GM12878 (cell line): ENCODE measurements around the gene BCAS3. TPM values are rescaled to one million over a fixed set of nuclear protein-coding genes. Genes with fewer than 3 reads are reported as not detected.

Experiments used
- ATAC-seq: fragments of 200-7000 bp; cut with Tn5 transposase; 3 replicates; pipeline ENCODE4 v1.9.1; 2020; ENCODE audit warnings: mild to moderate bottlenecking, moderate library complexity
- BruUV-seq: library from RNA; stranded (reverse); fragments of 400-500 nt; replicated peaks from 2 replicates; lab custom pipeline; 2021; lab: Mats Ljungman, UMichigan
- CTCF ChIA-PET: fragments of 300-600 bp; sonication (Branson Sonifier 250); formaldehyde crosslinking; extraction: SDS; loops from one replicate; lab custom pipeline; 2021; ENCODE audit warnings: inconsistent platforms; lab: Yijun Ruan, JAX
- POLR2A ChIA-PET: fragments of 350-600 bp; formaldehyde crosslinking; extraction: SDS; loops from one replicate; lab custom pipeline; 2021; ENCODE audit warnings: inconsistent platforms; lab: Charles Lee
- RAD21 ChIA-PET: fragments of 300-600 bp; sonication (Branson Sonifier 250); formaldehyde crosslinking; loops from one replicate; lab custom pipeline; 2023; ENCODE audit warnings: antibody characterized with exemption; ENCODE audit not compliant: unreplicated experiment; lab: Charles Lee
- SMC1A ChIA-PET: fragments of 300-600 bp; sonication (Branson Sonifier 250); formaldehyde crosslinking; loops from one replicate; lab custom pipeline; 2023; ENCODE audit not compliant: unreplicated experiment, uncharacterized antibody; lab: Charles Lee
- DNase-seq: peaks from one replicate; pipeline ENCODE4 v3.0.0-alpha.2; 2011; ENCODE audit warnings: low read depth, low spot score
- FAIRE-seq: peaks from 3 replicates; lab custom pipeline; 2011; peaks lifted over from hg19 to GRCh38; lab: Jason Lieb, UNC
- H2AFZ ChIP-seq: 2 replicates; pipeline ENCODE4 v1.6.0; 2011; ENCODE audit warnings: low read depth, low read length, control low read depth; ENCODE audit not compliant: control insufficient read depth
- H3K27ac ChIP-seq: 2 replicates; pipeline ENCODE4 v1.5.1; 2011; ENCODE audit warnings: control low read depth; ENCODE audit not compliant: control insufficient read depth, insufficient read depth
- H3K27me3 ChIP-seq, 2 experiments: replicated peaks in 1 of 2; 2 replicates each; pipeline versions ENCODE4 v1.6.0 to v1.6.1; 2011; ENCODE audit warnings: low read length in 1 of 2; ENCODE audit not compliant: control insufficient read depth in 2 of 2, insufficient read depth in 2 of 2
- H3K36me3 ChIP-seq, 2 experiments: 2 replicates each; pipeline ENCODE4 v1.5.1; 2011; ENCODE audit warnings: low read length in 1 of 2; ENCODE audit not compliant: control insufficient read depth in 2 of 2, insufficient read depth in 2 of 2
- H3K4me1 ChIP-seq: 2 replicates; pipeline ENCODE4 v1.6.1; 2011; ENCODE audit warnings: mild to moderate bottlenecking, low read length, moderate library complexity, mixed read lengths; ENCODE audit not compliant: control insufficient read depth, insufficient read depth
- H3K4me2 ChIP-seq: 2 replicates; pipeline ENCODE4 v1.6.0; 2011; ENCODE audit warnings: control low read depth; ENCODE audit not compliant: control insufficient read depth, insufficient read depth
- H3K4me3 ChIP-seq: fragments of 200-600 bp; sonication (generic); 2 replicates; pipeline ENCODE4 v1.5.1; 2016
- H3K79me2 ChIP-seq: 2 replicates; pipeline ENCODE4 v1.6.0; 2011; ENCODE audit warnings: low read length; ENCODE audit not compliant: control insufficient read depth, insufficient read depth
- H3K9ac ChIP-seq: 2 replicates; pipeline ENCODE4 v1.8.0; 2011; ENCODE audit warnings: low read length, control low read depth, mixed read lengths; ENCODE audit not compliant: control insufficient read depth, insufficient read depth
- H3K9me3 ChIP-seq: replicated peaks from 3 replicates; pipeline ENCODE4 v1.5.1; 2011; ENCODE audit warnings: mild to moderate bottlenecking, low read length; ENCODE audit not compliant: control insufficient read depth, insufficient read depth
- H4K20me1 ChIP-seq: 2 replicates; pipeline ENCODE4 v1.6.0; 2011; ENCODE audit not compliant: control insufficient read depth, insufficient read depth
- BMI1 ChIP-seq: fragments of 450-650 bp; IDR thresholded peaks from 2 replicates; pipeline ENCODE4 v1.6.1; 2016; ENCODE audit warnings: mild to moderate bottlenecking, moderate library complexity, borderline replicate concordance
- DPF2 ChIP-seq: fragments of 450-650 bp; IDR thresholded peaks from 2 replicates; pipeline ENCODE4 v1.6.1; 2017; ENCODE audit warnings: mild to moderate bottlenecking
- ETV6 ChIP-seq, 2 experiments: fragments of 450-650 bp in 1 of 2; IDR thresholded peaks in 1 of 2; conservative IDR thresholded peaks in 1 of 2; 2 replicates each; pipeline ENCODE4 v1.6.1; 2014; ENCODE audit warnings: antibody characterized with exemption in 1 of 2, borderline replicate concordance in 1 of 2, low read depth in 1 of 2, mild to moderate bottlenecking in 1 of 2, moderate library complexity in 1 of 2
- WGBS: methylation state at CpG from one replicate; pipeline ENCODE4 v1.1.6; 2016; ENCODE audit warnings: low lambda C conversion rate; ENCODE audit not compliant: insufficient replicate concordance, insufficient coverage; ENCODE audit errors: missing lambda C conversion rate; 5-methylcytosine and 5-hydroxymethylcytosine counted together
- in situ Hi-C: fragments of 300-500 bp; cut with MboI; formaldehyde crosslinking; loops from 9 replicates; pipeline ENCODE4 v1.14.3; 2018; ENCODE audit warnings: mixed read lengths
- intact Hi-C: fragments of 100-400 bp; cut with micrococcal nuclease; formaldehyde crosslinking; loops from one replicate; pipeline ENCODE4 v1.14.2; 2022; ENCODE audit not compliant: unreplicated experiment
- polyA plus RNA-seq, 11 experiments: library from polyadenylated mRNA; depleted of rRNA in 4 of 11; unstranded in 6 of 11; stranded (reverse) in 5 of 11; fragments of >200 nt; fragmentation: Nextera tagmentation in 4 of 11; fragmentation: Illumina TruSeq in 1 of 11; extraction: Ambion mirVana in 4 of 11; extraction: Trizol in 1 of 11; gene quantifications; 1 replicate in 1 of 11; 2 replicates in 10 of 11; pipeline versions ENCODE4 v1.2.1 to v1.2.3, GENCODE V29; 2011 to 2016; ENCODE audit warnings: inconsistent platforms in 2 of 11, missing spikeins in 2 of 11, low read depth in 1 of 11
- total RNA-seq, 4 experiments: library from RNA; depleted of rRNA in 3 of 4; stranded (reverse); fragments of >200 nt in 3 of 4; fragmentation: Illumina TruSeq in 1 of 4; extraction: Trizol in 1 of 4; gene quantifications; 2 replicates each; pipeline versions ENCODE4 v1.2.1 to v1.2.3, GENCODE V29; 2013 to 2021

BCAS3 gene
- total and polyA plus RNA-seq, 10 of the 15 experiments (the other 5 are each of a cell fraction or from before 2014, with no cell fraction given) = 2.1 to 11.0 (median 6.6) TPM

DNA sequence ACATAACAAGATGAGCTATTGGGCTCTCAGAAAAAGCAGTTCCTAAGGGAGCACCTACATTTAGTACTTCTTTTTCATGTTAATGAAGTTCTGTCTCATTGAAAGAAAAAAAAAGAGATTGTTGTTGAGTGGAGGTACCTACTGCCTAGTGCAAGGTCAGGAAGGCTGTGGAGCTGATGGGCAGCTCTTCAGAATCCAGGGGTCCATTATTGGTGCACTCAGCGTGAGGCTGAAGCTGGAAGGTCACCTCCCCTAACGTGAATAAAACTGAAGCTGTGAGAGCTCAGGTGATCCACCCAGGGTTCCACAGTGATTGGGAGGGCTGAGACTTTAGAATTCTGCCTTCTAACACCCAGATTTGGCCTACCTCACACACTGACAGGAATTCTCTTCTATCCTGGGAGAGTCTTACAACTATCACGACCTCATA lies 568.1 kb downstream of the BCAS3 start:
- Histone ChIP-seq H3K4me1 (no peaks in the 10 kb centered on the region), H2AFZ (no peak overlapping the region), H3K4me3 (no peak overlapping the region), H3K9me3 (no peaks in the 10 kb centered on the region), H3K9ac (no peak overlapping the region), H4K20me1 (no peaks in the 10 kb centered on the region), H3K27ac (no peak overlapping the region), H3K79me2 (no peaks in the 10 kb centered on the region), H3K36me3 (no peaks in the 10 kb centered on the region), H3K4me2 (no peak overlapping the region), H3K27me3 (no peaks in the 10 kb centered on the region)
- in situ Hi-C loops = no loop called here
- DNase-seq (no peak), ATAC-seq (no peak), FAIRE-seq (no peak)
- TSS peak; percentile 50 for BruUV-seq
- ChIA-PET CTCF (interaction anchor here (0.6 to 1.1 kb wide), 2 partner anchors 34 to 624 kb away, joined by 3 read pairs; no protein-coding TSS in a partner anchor), RAD21 (no interaction called here), POLR2A (no interaction called here), SMC1A (interaction anchor here (0.7 to 1.2 kb wide), 3 partner anchors 8 to 15 kb away, joined by 3 read pairs; no protein-coding TSS in a partner anchor)
- 26% methylated on average over 3 of the region's 3 CpGs for WGBS
- no peak for TF ChIP-seq BMI1
- TF ChIP-seq ETV6 (conservative IDR thresholded peaks at IDR 0.05 in 1 of 2, IDR thresholded peaks at IDR 0.05 in 1 of 2; ENCODE audit: borderline replicate concordance in 1 of 2, low read depth in 1 of 2) = peak in 1 of 2 experiments; percentile 60; a peak in 1 of 4 replicates
- intact Hi-C loops = no loop called here

DNA sequence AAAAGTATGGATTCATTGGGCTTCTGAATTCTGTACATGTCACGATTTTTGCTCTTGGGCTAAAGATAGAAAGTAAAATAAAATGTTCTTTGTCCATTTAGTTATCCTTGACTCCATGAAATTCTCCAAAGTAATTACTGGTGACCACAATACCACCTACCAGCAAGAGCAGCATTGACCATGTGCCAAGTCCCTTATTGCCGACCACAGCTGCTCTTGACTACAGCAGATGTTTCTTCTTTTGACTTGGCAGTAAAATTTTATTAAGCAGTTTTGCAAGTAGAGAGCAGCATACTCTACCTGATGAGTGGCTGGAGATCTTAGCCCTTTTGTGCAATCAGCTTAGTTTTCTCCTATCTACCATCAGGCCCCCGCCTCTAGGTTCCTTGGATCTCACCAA lies 569.8 kb downstream of the BCAS3 start:
- Histone ChIP-seq H3K9ac (no peak overlapping the region), H3K36me3 (no peaks in the 10 kb centered on the region), H4K20me1 (no peaks in the 10 kb centered on the region), H3K4me1 (no peaks in the 10 kb centered on the region), H3K9me3 (no peaks in the 10 kb centered on the region), H2AFZ (no peak overlapping the region), H3K79me2 (no peaks in the 10 kb centered on the region), H3K4me3 (no peak overlapping the region), H3K4me2 (no peak overlapping the region), H3K27ac (no peak overlapping the region), H3K27me3 (no peaks in the 10 kb centered on the region)
- BruUV-seq = no TSS peak
- ATAC-seq = no peak
- intact Hi-C loops = no loop called here
- 53% methylated on average over 3 of the region's 3 CpGs for WGBS
- POLR2A ChIA-PET = no interaction called here
- CTCF ChIA-PET = interaction anchor here (0.8 kb wide), 1 partner anchor 47 kb away, joined by 3 read pairs; no protein-coding TSS in a partner anchor
- no peak for FAIRE-seq
- no peak for DNase-seq
- RAD21 ChIA-PET = no interaction called here
- peak in 1 of 2 experiments; percentile 45; a peak in 1 of 4 replicates for TF ChIP-seq ETV6 (conservative IDR thresholded peaks at IDR 0.05 in 1 of 2, IDR thresholded peaks at IDR 0.05 in 1 of 2; ENCODE audit: borderline replicate concordance in 1 of 2, low read depth in 1 of 2)
- TF ChIP-seq DPF2 = no peak
- in situ Hi-C loops = no loop called here
- SMC1A ChIA-PET = interaction anchor here (1.2 kb wide), 1 partner anchor 77 kb away, joined by 4 read pairs; no protein-coding TSS in a partner anchor
